GM19455 (cell line): ENCODE data around the gene AQP3.
"Not testable (repeated sequence)": the region's sequence is repeated elsewhere in the genome, so short reads cannot be mapped to it uniquely, and the experiment has no call there.

Experiments
- ATAC-seq: cut with Tn5 transposase; IDR thresholded peaks from one replicate; pipeline ENCODE4 v1.9.1; 2021; ENCODE audit not compliant: unreplicated experiment

The AQP3 gene

DNA sequence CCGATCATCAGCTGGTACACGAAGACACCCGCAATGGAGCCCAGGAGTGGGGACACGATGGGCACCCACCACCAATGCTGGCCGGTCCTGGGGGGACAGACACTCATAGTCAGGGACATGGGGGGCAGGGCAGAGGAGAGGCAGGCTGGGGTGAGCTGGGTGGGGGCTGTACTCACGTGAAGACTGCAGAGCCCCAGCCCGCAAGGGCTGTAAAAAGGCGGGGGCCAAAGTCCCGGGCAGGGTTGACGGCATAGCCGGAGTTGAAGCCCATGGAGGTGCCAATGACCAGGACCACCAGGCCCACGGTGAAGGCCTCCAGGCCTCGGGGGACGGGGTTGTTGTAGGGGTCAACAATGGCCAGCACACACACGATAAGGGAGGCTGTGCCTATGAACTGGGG lies 5.3 kb downstream of the AQP3 start:
- no peak for ATAC-seq

- no peak for ATAC-seq
Measured at GRCh38 chr9:33440609-33441008, 6.8 kb downstream of the AQP3 start.

DNA sequence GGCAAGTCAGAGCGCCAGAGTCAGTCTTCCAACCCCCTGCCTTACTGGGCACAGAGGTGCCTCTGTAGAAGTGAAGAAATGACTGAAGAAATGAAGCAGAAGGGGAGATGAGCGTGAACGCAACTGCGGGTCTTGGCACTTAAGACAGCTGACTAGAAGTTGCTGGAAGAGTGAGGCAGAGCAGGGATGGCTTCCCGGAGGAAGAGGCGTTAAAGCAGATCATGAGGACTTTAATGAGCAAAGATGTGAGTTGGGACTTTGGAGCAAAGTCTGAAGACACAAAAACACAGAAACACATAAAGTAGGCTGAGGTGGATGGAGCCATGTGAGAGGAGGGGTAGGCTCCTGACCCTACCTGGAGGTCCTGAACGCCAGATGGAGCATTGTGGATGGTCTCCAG lies 7.2 kb downstream of the AQP3 start:
- ATAC-seq = no peak

- ATAC-seq = no peak
Measured at GRCh38 chr9:33439731-33440130, 7.7 kb downstream of the AQP3 start.

DNA sequence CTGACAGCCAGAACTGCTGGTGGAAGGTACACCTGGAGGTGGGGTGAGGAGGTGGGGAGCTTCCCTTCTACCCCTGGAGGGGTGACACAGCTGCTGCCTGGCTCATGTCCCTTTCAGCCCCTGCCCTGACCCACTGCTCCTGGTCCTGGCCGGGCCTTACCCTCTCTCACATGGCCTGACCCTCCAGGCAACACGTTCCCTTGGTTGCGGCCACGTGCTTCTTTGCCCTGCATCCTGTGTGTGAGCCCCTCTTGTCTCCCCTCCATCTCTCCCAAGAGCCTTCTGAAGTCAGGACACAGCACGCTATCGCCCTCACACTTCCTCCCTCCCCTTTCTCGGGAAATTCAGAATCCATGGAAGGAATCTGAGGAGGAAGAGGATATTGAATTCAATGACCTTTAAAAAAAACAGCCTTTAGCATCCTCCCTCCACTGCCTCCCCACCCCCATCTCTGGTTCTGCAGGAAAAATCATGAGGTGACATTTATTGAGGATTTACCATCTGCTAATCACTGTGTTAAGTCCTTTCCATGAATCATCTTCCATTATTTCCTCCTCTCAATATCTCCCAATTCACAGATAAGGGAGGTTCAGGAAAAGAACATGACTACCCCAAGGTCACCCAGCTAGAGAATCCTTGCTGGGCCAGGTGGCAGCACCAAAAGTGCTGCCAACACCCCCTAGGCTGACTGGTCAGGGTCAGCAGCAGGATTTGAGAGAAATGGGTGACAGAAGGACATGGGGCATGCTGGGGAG lies 8.3 kb downstream of the AQP3 start:
- ATAC-seq = no peak

DNA sequence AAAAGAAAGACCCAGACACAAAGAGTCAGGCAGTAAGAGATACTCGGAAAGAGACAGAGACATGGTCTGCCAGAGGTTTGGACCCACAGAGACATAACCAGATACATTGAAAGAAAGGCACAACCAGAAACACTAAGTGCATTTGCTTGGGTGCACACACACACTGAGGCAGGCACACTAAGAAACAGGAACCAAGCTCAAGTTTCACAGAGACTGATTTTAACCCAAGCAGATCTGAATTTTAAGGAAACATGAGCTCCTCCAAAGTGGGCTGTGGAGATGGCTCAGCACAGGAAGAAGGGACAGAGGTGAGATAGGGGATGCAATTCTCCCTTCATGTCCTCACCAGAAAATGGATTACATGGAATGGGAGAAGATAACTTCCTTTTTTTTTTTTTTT lies 9.5 kb downstream of the AQP3 start:
- ATAC-seq = no peak

- no peak for ATAC-seq
Measured at GRCh38 chr9:33437205-33437604, 10.2 kb downstream of the AQP3 start.

DNA sequence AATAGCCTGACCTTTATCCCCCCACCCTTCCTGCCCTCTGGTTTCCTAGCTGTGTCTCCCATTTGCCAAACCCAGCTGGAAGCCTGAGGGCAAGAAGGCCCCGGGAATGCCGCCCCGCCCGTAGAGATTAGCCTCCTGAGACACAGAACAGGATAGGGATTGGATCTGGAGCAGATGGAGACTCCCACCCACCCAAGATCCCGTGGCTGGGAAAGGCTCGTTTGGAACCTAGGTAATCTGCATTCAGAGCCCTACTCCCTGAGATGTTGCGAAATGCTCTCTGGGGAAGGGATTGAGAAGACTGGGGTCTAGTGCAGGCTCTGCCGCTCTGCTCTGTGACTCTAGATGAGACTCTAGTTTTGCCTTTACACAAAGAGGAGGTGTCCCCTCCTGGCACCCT lies 10.9 kb downstream of the AQP3 start:
- ATAC-seq = no peak

GRCh38 chr9:33435821-33436277 lies 11.5 kb downstream of the AQP3 start:
- ATAC-seq = no peak

DNA sequence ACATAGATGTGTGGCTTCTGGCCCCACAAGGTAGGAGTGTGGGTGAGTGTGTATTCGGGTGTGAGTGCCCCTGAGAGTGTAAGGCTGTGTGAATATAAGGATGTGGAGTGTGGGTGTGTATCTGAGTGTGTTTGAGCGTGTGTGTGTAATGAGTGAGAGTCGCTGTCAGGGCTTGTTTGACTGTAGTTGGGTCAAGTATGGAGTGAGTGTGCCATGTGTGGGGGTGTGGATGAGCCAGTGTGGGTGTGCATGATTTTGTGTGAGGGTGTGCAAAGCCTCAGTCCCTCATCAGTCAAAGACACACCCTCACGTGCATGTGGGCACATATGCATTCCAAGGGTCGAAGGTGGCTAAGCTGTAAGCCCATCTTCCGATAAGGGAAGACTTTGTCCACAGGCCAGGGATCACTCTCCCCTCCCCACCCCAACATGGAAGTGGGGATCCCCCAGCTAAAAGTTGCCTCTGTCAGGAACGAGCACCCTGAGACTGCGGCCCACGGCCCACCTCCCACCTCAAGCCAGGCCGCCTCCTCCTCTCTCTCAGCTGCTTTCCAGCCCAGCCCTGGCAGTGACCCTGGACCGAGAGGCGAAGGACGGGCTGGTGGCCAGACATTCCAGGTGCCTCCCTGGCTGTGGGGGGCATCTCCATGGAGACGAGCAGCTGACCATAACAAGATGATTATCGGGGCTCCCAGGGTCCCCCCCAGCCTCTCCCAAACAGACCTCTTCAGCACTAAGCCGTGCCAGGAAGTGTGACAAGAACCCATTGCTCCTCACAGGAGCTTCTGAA lies 12.9 kb downstream of the AQP3 start:
- no peak for ATAC-seq

DNA sequence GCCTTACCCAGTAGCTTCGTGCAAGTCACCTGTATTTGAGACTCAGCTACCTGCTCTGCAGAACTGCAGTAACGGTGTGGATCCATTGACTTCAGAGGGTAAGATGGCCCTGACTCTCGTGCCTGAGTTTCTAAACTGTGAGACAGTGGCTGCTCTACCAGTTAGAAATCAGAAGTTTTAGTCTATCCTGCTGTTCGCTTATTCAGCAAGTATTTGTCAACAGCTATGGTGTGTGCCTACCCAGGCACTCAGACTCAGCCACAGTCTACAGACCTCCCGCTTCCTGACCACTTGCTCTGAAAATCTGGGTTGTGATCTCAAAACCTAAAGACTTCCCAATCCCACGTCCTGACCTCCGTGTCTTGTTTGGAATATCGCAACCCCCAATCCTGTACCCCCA lies 13.5 kb downstream of the AQP3 start:
- ATAC-seq = no peak

GRCh38 chr9:33431420-33431819 lies 16.0 kb downstream of the AQP3 start:
- no peak for ATAC-seq

DNA sequence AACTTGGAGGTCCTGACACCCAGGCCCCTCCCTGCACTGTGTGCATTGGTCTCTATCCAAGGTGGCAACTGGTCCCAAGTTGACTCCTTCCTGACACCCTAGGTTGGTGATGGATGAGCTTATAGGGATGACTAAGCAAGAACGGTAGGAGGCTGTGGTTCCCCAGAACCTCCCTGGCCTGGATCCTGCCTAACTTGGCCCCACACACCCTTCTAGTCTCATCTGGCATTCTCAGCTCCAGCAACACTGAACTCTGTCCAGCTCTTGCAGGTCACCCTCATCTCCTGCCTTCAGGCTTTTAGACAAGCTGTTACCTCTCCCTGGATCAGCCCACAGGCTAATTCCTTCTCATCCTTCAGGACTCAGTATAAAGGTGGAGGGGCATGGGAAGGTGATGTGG lies 16.5 kb downstream of the AQP3 start:
- no peak for ATAC-seq

DNA sequence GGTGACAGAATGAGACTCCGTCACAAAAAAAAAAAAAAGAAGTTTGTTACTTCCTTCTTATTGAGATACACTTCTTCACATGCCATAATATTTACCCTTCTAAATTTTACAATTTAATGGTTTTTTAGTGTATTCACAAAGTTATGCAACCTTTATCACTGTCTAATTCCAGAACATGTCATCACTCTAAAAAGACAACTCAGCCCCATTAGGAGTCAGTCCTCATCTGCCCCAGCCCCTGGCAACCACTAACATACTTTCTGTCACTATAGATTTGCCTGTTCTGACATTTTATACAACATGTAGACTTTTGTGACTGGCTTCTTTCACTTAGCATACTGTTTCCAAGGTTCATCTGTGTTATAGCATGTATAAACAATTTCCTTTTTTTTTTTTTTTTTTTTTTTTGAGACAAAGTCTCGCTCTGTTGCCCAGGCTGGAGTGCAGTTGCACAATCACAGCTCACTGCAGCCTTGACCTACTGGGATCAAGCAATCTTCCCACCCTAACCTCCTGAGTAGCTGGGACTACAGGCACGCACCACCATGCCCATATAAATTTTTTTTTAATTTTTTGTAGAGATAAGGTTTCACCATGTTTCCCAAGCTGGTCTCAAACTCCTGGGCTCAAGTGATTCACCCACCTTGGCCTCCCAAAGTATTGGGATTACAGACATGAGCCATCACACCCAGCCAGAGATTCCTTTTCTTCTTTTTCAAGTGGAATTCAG lies 18.0 kb downstream of the AQP3 start:
- no peak for ATAC-seq

DNA sequence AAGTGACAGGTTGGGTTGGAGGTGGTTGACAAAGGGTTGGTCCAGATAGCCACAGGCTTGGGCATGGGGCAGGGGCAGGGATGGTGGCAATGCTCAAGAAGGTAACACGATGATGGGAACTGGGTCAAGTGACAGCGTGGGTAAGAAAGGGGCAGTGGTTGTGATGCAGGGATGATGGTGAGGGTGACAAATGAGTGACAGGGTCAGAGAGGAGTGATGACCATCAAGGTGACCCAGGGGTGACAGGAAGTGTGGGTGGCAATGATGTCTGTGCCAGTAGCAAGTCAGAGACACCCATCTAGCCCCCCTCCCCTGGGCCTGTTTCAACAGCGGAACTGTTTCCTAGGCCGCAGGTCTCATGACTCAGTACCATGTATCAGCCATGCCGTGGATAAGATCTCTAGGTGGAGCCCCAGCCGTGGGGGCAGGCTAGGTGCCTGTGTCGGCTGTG lies 20.5 kb downstream of the AQP3 start:
- no peak for ATAC-seq

- no peak for ATAC-seq
Measured at GRCh38 chr9:33425128-33425533, 22.3 kb downstream of the AQP3 start.

GRCh38 chr9:33424492-33424891 lies 22.9 kb downstream of the AQP3 start:
- not testable (repeated sequence) for ATAC-seq

DNA sequence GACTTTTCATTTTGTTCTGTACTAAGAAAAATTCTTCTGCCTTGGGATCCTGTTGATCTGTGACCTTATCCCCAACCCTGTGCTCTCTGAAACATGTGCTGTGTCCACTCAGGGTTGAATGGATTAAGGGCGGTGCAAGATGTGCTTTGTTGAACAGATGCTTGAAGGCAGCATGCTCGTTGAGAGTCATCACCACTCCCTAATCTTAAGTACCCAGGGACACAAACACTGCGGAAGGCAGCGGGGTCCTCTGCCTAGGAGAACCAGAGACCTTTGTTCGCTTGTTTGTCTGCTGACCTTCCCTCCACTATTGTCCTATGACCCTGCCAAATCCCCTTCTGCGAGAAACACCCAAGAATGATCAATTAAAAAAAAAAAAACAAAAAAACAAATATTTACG lies 23.4 kb downstream of the AQP3 start:
- not testable (repeated sequence) for ATAC-seq

DNA sequence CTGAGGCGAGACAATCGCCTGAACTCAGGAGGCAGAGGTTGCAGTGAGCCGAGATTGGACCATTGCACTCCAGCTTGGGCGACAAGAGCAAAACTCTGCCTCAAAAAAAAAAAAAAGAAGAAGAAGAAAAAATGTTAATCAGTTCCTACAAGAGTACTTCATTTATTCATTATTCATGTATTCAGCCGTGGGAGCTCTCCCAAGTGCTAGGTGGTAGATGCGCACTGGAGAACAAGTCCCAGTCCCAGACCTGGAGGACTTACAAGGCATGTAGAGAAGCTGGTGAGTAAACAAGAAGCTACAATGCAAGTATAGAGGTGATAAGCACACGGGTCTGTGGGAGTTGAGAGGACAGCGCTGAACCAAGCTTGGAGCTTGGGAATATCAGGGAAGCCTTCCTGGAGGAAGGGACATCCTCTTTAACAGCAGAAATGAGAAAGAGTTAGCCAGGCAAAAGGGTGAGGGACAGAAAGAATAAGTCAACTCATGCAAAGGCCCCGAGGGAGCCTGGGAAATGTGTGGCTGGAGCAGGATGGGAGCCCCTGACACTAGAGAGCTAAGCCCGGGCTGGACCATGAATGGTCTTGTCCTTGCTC lies 27.6 kb downstream of the AQP3 start:
- no peak for ATAC-seq

DNA sequence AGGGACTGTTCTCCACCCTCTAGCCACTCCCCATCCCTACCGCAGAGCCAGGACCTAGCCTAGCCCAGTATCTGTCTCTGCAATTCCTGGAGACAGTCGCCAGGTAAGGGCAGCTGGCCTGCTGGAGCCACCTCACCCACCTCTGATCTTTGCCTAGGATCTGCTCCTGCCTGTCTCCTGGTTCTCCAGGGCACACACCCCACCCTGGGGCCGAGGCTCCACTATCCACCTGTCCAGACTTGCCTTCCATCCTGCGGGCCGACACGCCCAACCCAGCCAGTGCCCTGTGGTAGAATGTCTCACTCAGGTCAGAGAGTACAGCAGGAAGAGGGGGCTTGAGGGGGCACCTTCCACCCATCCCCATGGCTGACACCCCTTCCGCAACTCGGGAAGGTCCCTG lies 29.3 kb downstream of the AQP3 start:
- ATAC-seq = no peak

- ATAC-seq = no peak
Measured at GRCh38 chr9:33416996-33417395, 30.4 kb downstream of the AQP3 start.
